ENCODE results near the gene HAPSTR1.
"Not testable (repeated sequence)": the region's sequence is repeated elsewhere in the genome, so short reads cannot be mapped to it uniquely, and the experiment has no call there.

The HAPSTR1 gene

GRCh38 chr16:9087733-9088132, 3.7 kb upstream of the HAPSTR1 start:
- H3K4me1 Mint-ChIP-seq, result not testable (repeated sequence)

GRCh38 chr16:9088848-9089247, 2.6 kb upstream of the HAPSTR1 start:
- no peaks in the 10 kb centered on the region for H3K27me3 Mint-ChIP-seq
- H3K36me3 Mint-ChIP-seq, result peaks cover 12% of the 10 kb centered on the region
- no peak overlapping the region for H3K27ac Mint-ChIP-seq
- H3K4me3 Mint-ChIP-seq, result no peak overlapping the region
- H3K4me1 Mint-ChIP-seq, result peaks cover 14% of the 10 kb centered on the region
- H3K9me3 Mint-ChIP-seq, result no peaks in the 10 kb centered on the region

More at GRCh38 chr16:9087733-9088132, 3.7 kb upstream of the HAPSTR1 start:
- H3K9me3 Mint-ChIP-seq, H3K27me3 Mint-ChIP-seq, H3K36me3 Mint-ChIP-seq, H3K27ac Mint-ChIP-seq, H3K4me3 Mint-ChIP-seq: not testable (repeated sequence)

- Mint-ChIP-seq H3K36me3 (peaks cover 15% of the 10 kb centered on the region), H3K27me3 (no peaks in the 10 kb centered on the region)
These were observed 1.8 kb upstream of the HAPSTR1 start for GRCh38 chr16:9089660-9090059.

GRCh38 chr16:9090101-9090959, 1.1 kb upstream of the HAPSTR1 start:
- Mint-ChIP-seq H3K4me3 (peak overlapping the region; percentile 87), H3K27ac (peak overlapping the region; percentile 97), H3K36me3 (peaks cover 15% of the 10 kb centered on the region), H3K9me3 (no peaks in the 10 kb centered on the region), H3K4me1 (peaks cover 23% of the 10 kb centered on the region), H3K27me3 (no peaks in the 10 kb centered on the region)

More at GRCh38 chr16:9089660-9090059, 1.8 kb upstream of the HAPSTR1 start:
- Mint-ChIP-seq H3K27ac (peak overlapping the region; percentile 97), H3K9me3 (no peaks in the 10 kb centered on the region), H3K4me1 (peaks cover 19% of the 10 kb centered on the region), H3K4me3 (peak overlapping the region; percentile 87)

- H3K36me3 Mint-ChIP-seq, result peaks cover 19% of the 10 kb centered on the region
- H3K4me3 Mint-ChIP-seq, result peak overlapping the region; percentile 39
- H3K27me3 Mint-ChIP-seq, result no peaks in the 10 kb centered on the region
- no peaks in the 10 kb centered on the region for H3K9me3 Mint-ChIP-seq
- no peak overlapping the region for H3K27ac Mint-ChIP-seq
- H3K4me1 Mint-ChIP-seq, result peaks cover 36% of the 10 kb centered on the region
These were observed 430 bp downstream of the HAPSTR1 start for GRCh38 chr16:9091867-9092281.

GRCh38 chr16:9092282-9092977, 986 bp downstream of the HAPSTR1 start:
- peak overlapping the region; percentile 99 for H3K4me3 Mint-ChIP-seq
- peaks cover 39% of the 10 kb centered on the region for H3K4me1 Mint-ChIP-seq
- peaks cover 19% of the 10 kb centered on the region for H3K36me3 Mint-ChIP-seq
- H3K9me3 Mint-ChIP-seq, result no peaks in the 10 kb centered on the region
- peak overlapping the region; percentile 98 for H3K27ac Mint-ChIP-seq
- no peaks in the 10 kb centered on the region for H3K27me3 Mint-ChIP-seq

- H3K4me1 Mint-ChIP-seq, result peaks cover 44% of the 10 kb centered on the region
- no peaks in the 10 kb centered on the region for H3K9me3 Mint-ChIP-seq
- H3K4me3 Mint-ChIP-seq, result peak overlapping the region; percentile 99
- H3K27ac Mint-ChIP-seq, result peak overlapping the region; percentile 98
- peaks cover 19% of the 10 kb centered on the region for H3K36me3 Mint-ChIP-seq
- no peaks in the 10 kb centered on the region for H3K27me3 Mint-ChIP-seq
These were observed 1.5 kb downstream of the HAPSTR1 start for GRCh38 chr16:9092978-9093344.

GRCh38 chr16:9094011-9094846, 2.8 kb downstream of the HAPSTR1 start:
- Mint-ChIP-seq H3K27ac (peak overlapping the region; percentile 43), H3K4me1 (peaks cover 57% of the 10 kb centered on the region), H3K4me3 (peak overlapping the region; percentile 99), H3K36me3 (peaks cover 19% of the 10 kb centered on the region), H3K9me3 (no peaks in the 10 kb centered on the region), H3K27me3 (no peaks in the 10 kb centered on the region)

- no peak overlapping the region for H3K27ac Mint-ChIP-seq
- H3K27me3 Mint-ChIP-seq, result no peaks in the 10 kb centered on the region
- H3K9me3 Mint-ChIP-seq, result no peaks in the 10 kb centered on the region
- H3K36me3 Mint-ChIP-seq, result peaks cover 21% of the 10 kb centered on the region
- peak overlapping the region; percentile 99 for H3K4me3 Mint-ChIP-seq
- H3K4me1 Mint-ChIP-seq, result peaks cover 60% of the 10 kb centered on the region
These were observed 3.7 kb downstream of the HAPSTR1 start for GRCh38 chr16:9095171-9095570.

GRCh38 chr16:9095656-9096397, 4.4 kb downstream of the HAPSTR1 start:
- Mint-ChIP-seq H3K9me3 (no peaks in the 10 kb centered on the region), H3K27me3 (no peaks in the 10 kb centered on the region), H3K27ac (peak overlapping the region; percentile 35), H3K36me3 (peaks cover 23% of the 10 kb centered on the region), H3K4me1 (peaks cover 67% of the 10 kb centered on the region), H3K4me3 (peak overlapping the region; percentile 99)

GRCh38 chr16:9096416-9096952, 5.0 kb downstream of the HAPSTR1 start:
- H3K4me1 Mint-ChIP-seq, result peaks cover 73% of the 10 kb centered on the region
- peak overlapping the region; percentile 99 for H3K4me3 Mint-ChIP-seq
- H3K27ac Mint-ChIP-seq, result peak overlapping the region; percentile 35
- peaks cover 26% of the 10 kb centered on the region for H3K36me3 Mint-ChIP-seq
- H3K9me3 Mint-ChIP-seq, result no peaks in the 10 kb centered on the region
- no peaks in the 10 kb centered on the region for H3K27me3 Mint-ChIP-seq

GRCh38 chr16:9097266-9098219, 6.1 kb downstream of the HAPSTR1 start:
- H3K4me1 Mint-ChIP-seq, result peaks cover 84% of the 10 kb centered on the region
- peak overlapping the region; percentile 78 for H3K4me3 Mint-ChIP-seq
- peak overlapping the region; percentile 32 for H3K27ac Mint-ChIP-seq
- peaks cover 32% of the 10 kb centered on the region for H3K36me3 Mint-ChIP-seq
- H3K27me3 Mint-ChIP-seq, result no peaks in the 10 kb centered on the region
- no peaks in the 10 kb centered on the region for H3K9me3 Mint-ChIP-seq

GRCh38 chr16:9098377-9099090, 7.1 kb downstream of the HAPSTR1 start:
- Mint-ChIP-seq H3K4me1 (peaks cover 88% of the 10 kb centered on the region), H3K36me3 (peaks cover 30% of the 10 kb centered on the region), H3K27me3 (no peaks in the 10 kb centered on the region), H3K4me3 (peak overlapping the region; percentile 78), H3K9me3 (no peaks in the 10 kb centered on the region), H3K27ac (peak overlapping the region; percentile 3)
